Lower leg skin (tissue), 4 donors: Measurements from ENCODE around the gene CTNND2. TPM values are rescaled to one million over a fixed set of nuclear protein-coding genes. Genes with fewer than 3 reads are reported as not detected.

Experiments used
- DNase-seq, 2 donors: peaks; one replicate each; pipeline ENCODE4 v3.0.0-alpha.2; 2019; ENCODE audit warnings: low spot score in 2 of 2
- H3K4me3 ChIP-seq: fragments of 200-600 bp; sonication (generic); 2 replicates; pipeline ENCODE4 v1.5.1; 2017; ENCODE audit warnings: mild to moderate bottlenecking, low read depth; ENCODE audit not compliant: poor library complexity, severe bottlenecking
- POLR2A ChIP-seq, 2 donors: fragments of 450-650 bp; IDR thresholded peaks; one replicate each; pipeline ENCODE4 v1.6.1; 2016 to 2017; ENCODE audit warnings: antibody characterized with exemption in 2 of 2, mild to moderate bottlenecking in 1 of 2, moderate library complexity in 1 of 2
- WGBS, 2 donors: methylation state at CpG; one replicate each; pipeline ENCODE4 v1.1.5; 2018; 5-methylcytosine and 5-hydroxymethylcytosine counted together
- intact Hi-C: fragments of 100-400 bp; cut with DNase I; formaldehyde crosslinking; loops from one replicate; pipeline ENCODE4 v1.15.0; 2023; ENCODE audit warnings: low total_unique reads
- total RNA-seq, 4 donors: library from RNA; depleted of rRNA; stranded (reverse); fragments of >200 nt; gene quantifications; one replicate each; pipeline ENCODE4 v1.1.0, GENCODE V29; 2016
- TF ChIP-seq, protein P1 (sequence below), 3 donors: fragments of 450-650 bp; IDR thresholded peaks; one replicate each; pipeline ENCODE4 v1.5.1; 2016; ENCODE audit warnings: antibody characterized with exemption in 3 of 3, mild to moderate bottlenecking in 3 of 3, moderate library complexity in 2 of 3

The CTNND2 gene
- total RNA-seq, 4 donors from 2014 or later = 0.21 to 2.9 (median 0.55) TPM

- no peak for DNase-seq
- H3K4me3 ChIP-seq = no peak overlapping the region
- intact Hi-C loops = no loop called here
- 56 to 63% methylated on average over 3 of the region's 3 CpGs for WGBS, 2 donors
- TF ChIP-seq, protein P1, sequence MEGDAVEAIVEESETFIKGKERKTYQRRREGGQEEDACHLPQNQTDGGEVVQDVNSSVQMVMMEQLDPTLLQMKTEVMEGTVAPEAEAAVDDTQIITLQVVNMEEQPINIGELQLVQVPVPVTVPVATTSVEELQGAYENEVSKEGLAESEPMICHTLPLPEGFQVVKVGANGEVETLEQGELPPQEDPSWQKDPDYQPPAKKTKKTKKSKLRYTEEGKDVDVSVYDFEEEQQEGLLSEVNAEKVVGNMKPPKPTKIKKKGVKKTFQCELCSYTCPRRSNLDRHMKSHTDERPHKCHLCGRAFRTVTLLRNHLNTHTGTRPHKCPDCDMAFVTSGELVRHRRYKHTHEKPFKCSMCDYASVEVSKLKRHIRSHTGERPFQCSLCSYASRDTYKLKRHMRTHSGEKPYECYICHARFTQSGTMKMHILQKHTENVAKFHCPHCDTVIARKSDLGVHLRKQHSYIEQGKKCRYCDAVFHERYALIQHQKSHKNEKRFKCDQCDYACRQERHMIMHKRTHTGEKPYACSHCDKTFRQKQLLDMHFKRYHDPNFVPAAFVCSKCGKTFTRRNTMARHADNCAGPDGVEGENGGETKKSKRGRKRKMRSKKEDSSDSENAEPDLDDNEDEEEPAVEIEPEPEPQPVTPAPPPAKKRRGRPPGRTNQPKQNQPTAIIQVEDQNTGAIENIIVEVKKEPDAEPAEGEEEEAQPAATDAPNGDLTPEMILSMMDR (IDR thresholded peaks at IDR 0.05) = no peak
- TF ChIP-seq POLR2A (IDR thresholded peaks at IDR 0.05) = no peak
These were observed 111.6 kb downstream of the CTNND2 start for GRCh38 chr5:11792621-11793020.

- 80 to 81% methylated on average over 1 of the region's 1 CpG for WGBS, 2 donors
- TF ChIP-seq, protein P1 (IDR thresholded peaks at IDR 0.05) = no peak
- no peak for TF ChIP-seq POLR2A (IDR thresholded peaks at IDR 0.05)
- DNase-seq = no peak
- no peak overlapping the region for H3K4me3 ChIP-seq
- intact Hi-C loops = no loop called here
These were observed 112.5 kb downstream of the CTNND2 start for GRCh38 chr5:11791792-11792191.

GRCh38 chr5:11790201-11790600 lies 114.0 kb downstream of the CTNND2 start:
- no peak for TF ChIP-seq POLR2A (IDR thresholded peaks at IDR 0.05)
- TF ChIP-seq, protein P1 (IDR thresholded peaks at IDR 0.05) = no peak

DNA sequence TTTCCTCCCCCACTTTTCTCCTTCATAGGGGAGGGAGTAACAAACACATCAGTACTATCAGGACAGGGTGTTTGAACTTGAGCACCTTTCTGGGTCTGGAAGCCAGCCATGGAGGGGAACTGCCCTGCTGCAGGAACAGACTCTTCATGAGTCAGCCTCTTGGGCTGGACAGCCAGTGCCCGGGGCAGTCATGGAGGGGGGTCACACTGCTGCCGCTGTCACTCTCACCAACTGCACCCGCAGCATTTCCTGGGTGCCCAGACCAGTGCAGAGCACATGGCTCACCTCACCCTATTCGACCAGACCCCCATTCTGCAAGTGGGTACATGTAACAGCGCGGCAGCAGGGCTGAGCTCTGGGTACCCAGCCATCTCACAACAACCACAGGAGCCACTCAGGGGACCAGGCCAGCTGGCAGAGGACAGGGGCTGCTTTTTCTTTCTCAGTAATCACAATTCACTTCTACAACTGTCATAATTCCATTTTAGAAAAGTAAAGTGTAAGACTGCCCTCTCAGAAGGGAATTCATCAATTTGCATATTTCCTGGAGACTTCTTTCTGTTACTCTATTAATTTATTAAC lies 118.4 kb downstream of the CTNND2 start:
- TF ChIP-seq, protein P1 (IDR thresholded peaks at IDR 0.05) = no peak
- no peak for TF ChIP-seq POLR2A (IDR thresholded peaks at IDR 0.05)
- H3K4me3 ChIP-seq = no peak overlapping the region
- WGBS, 2 donors = 79 to 85% methylated on average over 6 of the region's 6 CpGs
- intact Hi-C loops = no loop called here
- no peak for DNase-seq

More at GRCh38 chr5:11790201-11790600, 114.0 kb downstream of the CTNND2 start:
- intact Hi-C loops = no loop called here
- 38 to 42% methylated on average over 2 of the region's 2 CpGs for WGBS, 2 donors
- no peak overlapping the region for H3K4me3 ChIP-seq
- DNase-seq = no peak

DNA sequence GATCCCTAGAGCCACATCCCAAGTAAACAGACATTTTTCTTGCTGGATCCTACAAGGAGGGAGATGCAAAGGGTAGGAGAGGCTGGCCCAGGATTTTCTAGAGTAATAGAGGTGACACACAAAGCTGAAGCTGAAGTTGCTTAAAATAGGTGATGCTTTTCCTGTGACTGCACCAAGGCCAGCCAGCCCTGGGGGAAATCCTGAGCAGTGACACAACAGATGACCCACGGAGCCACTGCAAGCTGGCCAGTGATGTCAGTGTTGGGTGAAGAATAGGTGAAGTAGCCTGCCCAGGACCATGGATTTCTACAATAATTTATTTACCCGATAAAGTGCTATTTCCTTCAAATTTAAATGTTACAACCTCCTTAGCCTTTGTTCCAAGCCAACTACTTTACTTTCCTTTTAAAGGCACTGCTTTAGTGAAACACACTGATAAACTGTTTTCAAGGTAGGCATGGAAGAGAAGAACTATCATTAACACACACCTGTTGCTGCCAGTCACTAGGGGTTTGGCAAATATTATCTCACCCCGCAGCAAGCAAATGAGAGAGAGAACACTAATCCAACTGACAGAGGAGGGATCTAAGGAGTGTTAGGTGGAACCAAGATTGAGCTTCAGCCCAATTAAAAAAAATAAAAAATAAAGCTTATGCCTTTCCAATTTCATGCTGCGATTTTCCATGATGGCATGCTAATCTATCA lies 123.5 kb downstream of the CTNND2 start:
- no peak overlapping the region for H3K4me3 ChIP-seq
- intact Hi-C loops = no loop called here
- no peak for TF ChIP-seq POLR2A (IDR thresholded peaks at IDR 0.05)
- TF ChIP-seq, protein P1 (IDR thresholded peaks at IDR 0.05) = no peak
- no peak for DNase-seq
- WGBS, 2 donors = 75 to 84% methylated on average over 4 of the region's 4 CpGs
